CD14-positive monocyte (primary cell): ENCODE results near the gene LCE2C. TPM values are rescaled to one million over a fixed set of nuclear protein-coding genes. Genes with fewer than 3 reads are reported as not detected.

Experiments used
- DNase-seq, 3 donors: peaks; one replicate each; pipeline ENCODE4 v3.0.0-alpha.2; 2011 to 2022
- H2AFZ ChIP-seq: 2 replicates; pipeline ENCODE4 v1.6.0; 2012; ENCODE audit warnings: mild to moderate bottlenecking, low read depth, low read length, inconsistent platforms; ENCODE audit not compliant: insufficient read depth, poor library complexity, severe bottlenecking
- H3K27ac ChIP-seq, 2 donors: 1 replicate in 1 of 2; 2 replicates in 1 of 2; pipeline ENCODE4 v1.5.1; 2012 to 2013; ENCODE audit warnings: low read length in 2 of 2, control low read depth in 1 of 2, inconsistent platforms in 1 of 2, low read depth in 1 of 2, mild to moderate bottlenecking in 1 of 2
- H3K27me3 ChIP-seq, 2 donors: one replicate each; pipeline versions ENCODE4 v1.6.0 to v1.6.1; 2011 to 2013; ENCODE audit warnings: low read length in 2 of 2; ENCODE audit not compliant: control insufficient read depth in 2 of 2, insufficient read depth in 2 of 2
- H3K36me3 ChIP-seq, 2 donors: replicated peaks in 1 of 2; 1 replicate in 1 of 2; 2 replicates in 1 of 2; pipeline versions ENCODE4 v1.5.1 to v1.6.1; 2012 to 2013; ENCODE audit warnings: low read length in 2 of 2, control low read depth in 1 of 2, inconsistent platforms in 1 of 2, mild to moderate bottlenecking in 1 of 2; ENCODE audit not compliant: insufficient read depth in 2 of 2, control insufficient read depth in 1 of 2
- H3K4me1 ChIP-seq, 2 donors: 1 replicate in 1 of 2; 2 replicates in 1 of 2; pipeline versions ENCODE4 v1.5.1 to v1.6.1; 2012 to 2013; ENCODE audit warnings: low read length in 2 of 2, control low read depth in 1 of 2, inconsistent platforms in 1 of 2, mild to moderate bottlenecking in 1 of 2, moderate library complexity in 1 of 2; ENCODE audit not compliant: insufficient read depth in 2 of 2, control insufficient read depth in 1 of 2
- H3K4me2 ChIP-seq: replicated peaks from 2 replicates; pipeline ENCODE3; 2012; ENCODE audit warnings: low read length, moderate library complexity, mild to moderate bottlenecking; ENCODE audit not compliant: poor library complexity, severe bottlenecking; ENCODE audit errors: extremely low read depth
- H3K4me3 ChIP-seq, 3 experiments: fragments of 200-600 bp in 1 of 3; sonication (generic) in 1 of 3; replicated peaks in 1 of 3; 1 replicate in 2 of 3; 2 replicates in 1 of 3; pipeline ENCODE4 v1.5.1; 2011 to 2013; ENCODE audit warnings: low read length in 3 of 3, mild to moderate bottlenecking in 3 of 3, control low read depth in 2 of 3, low read depth in 2 of 3, inconsistent platforms in 1 of 3, moderate library complexity in 1 of 3
- H3K79me2 ChIP-seq: 2 replicates; pipeline ENCODE4 v1.6.0; 2012; ENCODE audit warnings: mild to moderate bottlenecking, control low read depth, inconsistent platforms, low read length, moderate library complexity; ENCODE audit not compliant: insufficient read depth
- H3K9ac ChIP-seq: 2 replicates; pipeline ENCODE4 v1.6.0; 2017; ENCODE audit warnings: low read length, mild to moderate bottlenecking; ENCODE audit not compliant: insufficient read depth, poor library complexity, severe bottlenecking
- H3K9me3 ChIP-seq, 2 donors: replicated peaks in 1 of 2; 1 replicate in 1 of 2; 2 replicates in 1 of 2; pipeline versions ENCODE4 v1.5.1 to v1.6.1; 2012 to 2013; ENCODE audit warnings: low read length in 2 of 2, control low read depth in 1 of 2; ENCODE audit not compliant: control insufficient read depth in 1 of 2, insufficient read depth in 1 of 2
- H4K20me1 ChIP-seq: 2 replicates; pipeline ENCODE4 v1.6.0; 2012; ENCODE audit warnings: mild to moderate bottlenecking, low read length, control low read depth, moderate library complexity; ENCODE audit not compliant: insufficient read depth
- H3K27ac Mint-ChIP-seq, 7 donors: one replicate each; pipeline ENCODE4 v1.8.0; 2020; ENCODE audit warnings: mild to moderate bottlenecking in 7 of 7, mixed read lengths in 7 of 7, moderate library complexity in 6 of 7, inconsistent platforms in 2 of 7
- H3K27me3 Mint-ChIP-seq, 3 donors: one replicate each; pipeline ENCODE4 v1.8.0; 2021 to 2022; ENCODE audit warnings: low read depth in 3 of 3, mild to moderate bottlenecking in 3 of 3, mixed read lengths in 3 of 3, moderate library complexity in 3 of 3, inconsistent platforms in 1 of 3
- H3K36me3 Mint-ChIP-seq, 2 donors: one replicate each; pipeline ENCODE4 v1.8.0; 2020; ENCODE audit warnings: mixed read lengths in 2 of 2, inconsistent platforms in 1 of 2, mild to moderate bottlenecking in 1 of 2
- H3K4me1 Mint-ChIP-seq: one replicate; pipeline ENCODE4 v1.8.0; 2020; ENCODE audit warnings: mild to moderate bottlenecking, mixed read lengths
- H3K4me3 Mint-ChIP-seq, 2 donors: one replicate each; pipeline ENCODE4 v1.8.0; 2020; ENCODE audit warnings: mild to moderate bottlenecking in 2 of 2, mixed read lengths in 2 of 2, moderate library complexity in 1 of 2
- H3K9me3 Mint-ChIP-seq, 7 donors: one replicate each; pipeline ENCODE4 v1.8.0; 2020 to 2022; ENCODE audit warnings: mixed read lengths in 7 of 7, mild to moderate bottlenecking in 6 of 7, moderate library complexity in 6 of 7, inconsistent platforms in 2 of 7
- WGBS: methylation state at CpG from one replicate; pipeline ENCODE4 v1.1.5; 2013; ENCODE audit warnings: missing lambda C conversion rate; ENCODE audit not compliant: insufficient coverage; 5-methylcytosine and 5-hydroxymethylcytosine counted together
- intact Hi-C, 2 donors: fragments of 100-400 bp; cut with micrococcal nuclease; formaldehyde crosslinking; loops; one replicate each; pipeline versions ENCODE4 v1.15.0 to v1.15.1; 2023
- polyA plus RNA-seq, 3 donors: library from polyadenylated mRNA; depleted of rRNA in 1 of 3; unstranded in 2 of 3; stranded (reverse) in 1 of 3; fragments of 300-500 nt in 2 of 3; fragments of >200 nt in 1 of 3; fragmentation: Illumina TruSeq in 2 of 3; gene quantifications; 1 replicate in 2 of 3; 2 replicates in 1 of 3; pipeline ENCODE4 v1.2.3, GENCODE V29; 2012 to 2021
- TF ChIP-seq, protein P1 (sequence below): fragments of 200-600 bp; IDR thresholded peaks from one replicate; pipeline ENCODE4 v1.8.0; 2022; ENCODE audit warnings: antibody characterized with exemption, mild to moderate bottlenecking

LCE2C gene
- polyA plus RNA-seq, 3 donors: not detected

DNA sequence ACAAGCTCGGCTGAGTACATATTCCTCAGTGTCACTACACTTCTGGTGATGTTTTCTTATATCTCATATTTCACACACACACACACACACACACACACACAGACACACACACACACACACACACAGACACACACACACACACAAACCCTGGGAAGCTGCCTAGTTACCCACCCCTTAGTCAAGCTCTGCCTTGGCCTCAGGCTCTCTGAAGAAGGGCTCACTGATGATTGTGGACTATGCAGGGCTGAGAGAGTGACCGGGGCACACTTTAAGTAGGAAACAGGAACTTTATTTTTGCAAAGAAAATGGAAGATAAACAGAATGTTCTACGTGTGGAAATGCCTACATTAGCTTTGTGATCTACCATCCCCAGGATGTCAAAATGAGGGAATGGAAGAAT is 31.1 kb upstream of the LCE2C start:
- H3K27ac Mint-ChIP-seq: peak overlapping the region in 1 of 7 donors; percentile 41
- Histone ChIP-seq H3K4me3 (no peak overlapping the region), H3K79me2 (no peaks in the 10 kb centered on the region), H3K27ac (no peak overlapping the region), H4K20me1 (no peaks in the 10 kb centered on the region), H3K36me3 (no peaks in the 10 kb centered on the region), H3K9ac (no peak overlapping the region), H3K4me1 (no peaks in the 10 kb centered on the region), H3K4me2 (no peak overlapping the region), H3K9me3 (no peaks in the 10 kb centered on the region), H2AFZ (no peak overlapping the region), H3K27me3 (no peaks in the 10 kb centered on the region)
- intact Hi-C loops: no loop called here
- DNase-seq: no peak
- 92% methylated on average over 2 of the region's 3 CpGs for WGBS
- TF ChIP-seq, protein P1, sequence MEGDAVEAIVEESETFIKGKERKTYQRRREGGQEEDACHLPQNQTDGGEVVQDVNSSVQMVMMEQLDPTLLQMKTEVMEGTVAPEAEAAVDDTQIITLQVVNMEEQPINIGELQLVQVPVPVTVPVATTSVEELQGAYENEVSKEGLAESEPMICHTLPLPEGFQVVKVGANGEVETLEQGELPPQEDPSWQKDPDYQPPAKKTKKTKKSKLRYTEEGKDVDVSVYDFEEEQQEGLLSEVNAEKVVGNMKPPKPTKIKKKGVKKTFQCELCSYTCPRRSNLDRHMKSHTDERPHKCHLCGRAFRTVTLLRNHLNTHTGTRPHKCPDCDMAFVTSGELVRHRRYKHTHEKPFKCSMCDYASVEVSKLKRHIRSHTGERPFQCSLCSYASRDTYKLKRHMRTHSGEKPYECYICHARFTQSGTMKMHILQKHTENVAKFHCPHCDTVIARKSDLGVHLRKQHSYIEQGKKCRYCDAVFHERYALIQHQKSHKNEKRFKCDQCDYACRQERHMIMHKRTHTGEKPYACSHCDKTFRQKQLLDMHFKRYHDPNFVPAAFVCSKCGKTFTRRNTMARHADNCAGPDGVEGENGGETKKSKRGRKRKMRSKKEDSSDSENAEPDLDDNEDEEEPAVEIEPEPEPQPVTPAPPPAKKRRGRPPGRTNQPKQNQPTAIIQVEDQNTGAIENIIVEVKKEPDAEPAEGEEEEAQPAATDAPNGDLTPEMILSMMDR: no peak
- H3K36me3 Mint-ChIP-seq: no peaks in the 10 kb centered on the region
- H3K4me1 Mint-ChIP-seq: no peaks in the 10 kb centered on the region
- peaks cover 0 to 4% (median 0%) of the 10 kb centered on the region in 7 donors for H3K9me3 Mint-ChIP-seq
- H3K27me3 Mint-ChIP-seq: peaks cover 0 to 5% (median 3%) of the 10 kb centered on the region in 3 donors
- H3K4me3 Mint-ChIP-seq: no peak overlapping the region

DNA sequence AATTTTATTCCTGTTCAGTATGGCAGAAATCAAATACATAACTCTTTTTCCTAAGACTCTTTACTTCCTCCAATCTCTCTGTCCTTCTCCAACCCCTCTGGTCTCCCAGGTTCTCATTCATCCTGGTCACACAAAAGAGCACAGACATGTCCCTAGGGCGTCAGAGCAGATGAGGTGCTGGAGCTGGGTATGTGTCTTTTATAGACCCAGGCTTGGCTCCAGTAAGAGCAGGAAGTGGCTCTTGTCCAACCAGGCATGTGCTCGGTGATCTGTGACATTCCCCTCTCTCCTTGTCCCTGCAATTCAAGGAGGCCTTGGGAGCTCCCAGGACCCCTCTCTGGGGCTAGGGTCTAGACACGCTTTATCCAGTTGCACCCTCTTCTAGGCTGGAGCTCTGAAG is 29.9 kb upstream of the LCE2C start:
- DNase-seq: no peak
- no peak overlapping the region for H3K4me3 Mint-ChIP-seq
- H3K9me3 ChIP-seq: no peaks in the 10 kb centered on the region
- H3K27me3 ChIP-seq: no peaks in the 10 kb centered on the region
- H4K20me1 ChIP-seq: no peaks in the 10 kb centered on the region
- no peak overlapping the region for H3K4me2 ChIP-seq
- H3K9ac ChIP-seq: no peak overlapping the region
- peaks cover 0 to 2% (median 0%) of the 10 kb centered on the region in 7 donors for H3K9me3 Mint-ChIP-seq
- H2AFZ ChIP-seq: no peak overlapping the region
- no peak overlapping the region for H3K27ac Mint-ChIP-seq
- TF ChIP-seq, protein P1: no peak
- no peaks in the 10 kb centered on the region for H3K79me2 ChIP-seq
- peaks cover 2 to 5% (median 4%) of the 10 kb centered on the region in 3 donors for H3K27me3 Mint-ChIP-seq
- H3K36me3 ChIP-seq: no peaks in the 10 kb centered on the region
- no peaks in the 10 kb centered on the region for H3K4me1 ChIP-seq
- WGBS: 88% methylated on average over 3 of the region's 3 CpGs
- H3K4me3 ChIP-seq: no peak overlapping the region
- H3K36me3 Mint-ChIP-seq: no peaks in the 10 kb centered on the region
- intact Hi-C loops: no loop called here
- H3K4me1 Mint-ChIP-seq: no peaks in the 10 kb centered on the region
- no peak overlapping the region for H3K27ac ChIP-seq
